K562 (cell line): ENCODE measurements around the gene PKDREJ. TPM values are rescaled to one million over a fixed set of nuclear protein-coding genes. Genes with fewer than 3 reads are reported as not detected.

ENCODE experiments used
- ATAC-seq: fragments of 200-7000 bp; cut with Tn5 transposase; 3 replicates; pipeline ENCODE4 v1.9.1; 2020; ENCODE audit warnings: moderate library complexity
- BruUV-seq: library from RNA; stranded (reverse); fragments of 400-500 nt; replicated peaks from 2 replicates; lab custom pipeline; 2021; lab: Mats Ljungman, UMichigan
- CTCF ChIA-PET: fragments of 300-600 bp; formaldehyde crosslinking; extraction: SDS; loops from one replicate; lab custom pipeline; 2021; ENCODE audit warnings: low intra/inter-chr PET ratio; lab: Yijun Ruan, JAX
- POLR2A ChIA-PET: fragments of 300-600, 350-650 bp; sonication (Branson Sonifier 250); formaldehyde crosslinking; extraction: SDS; loops from one replicate; lab custom pipeline; 2021; ENCODE audit warnings: antibody characterized with exemption, inconsistent platforms; lab: Yijun Ruan, JAX
- DNase-seq, 4 experiments: peaks; one replicate each; pipeline versions ENCODE4 v3.0.0 to v3.0.0-alpha.2; 2011 to 2018; ENCODE audit warnings: low spot score in 3 of 4, mixed read lengths in 3 of 4; ENCODE audit errors: extremely low read depth in 1 of 4
- FAIRE-seq: peaks from 2 replicates; lab custom pipeline; 2011; peaks lifted over from hg19 to GRCh38; lab: Jason Lieb, UNC
- H2AFZ ChIP-seq: 2 replicates; pipeline ENCODE4 v1.6.0; 2011; ENCODE audit warnings: low read depth, low read length, control low read depth, inconsistent platforms
- H3K27ac ChIP-seq: fragments of 200-600 bp; 3 replicates; pipeline ENCODE4 v1.8.0; 2011; ENCODE audit warnings: low read depth, mild to moderate bottlenecking, control low read depth, inconsistent platforms, low read length, moderate library complexity, mixed read lengths; ENCODE audit errors: extremely low read depth
- H3K27me3 ChIP-seq, 2 experiments: fragments of 300-600 bp in 1 of 2; 2 replicates in 1 of 2; 3 replicates in 1 of 2; pipeline versions ENCODE4 v1.6.0 to v1.8.0; 2011; ENCODE audit warnings: inconsistent platforms in 2 of 2, low read length in 2 of 2, mild to moderate bottlenecking in 1 of 2, mixed read lengths in 1 of 2, moderate library complexity in 1 of 2; ENCODE audit not compliant: control insufficient read depth in 2 of 2, insufficient read depth in 2 of 2
- H3K36me3 ChIP-seq: fragments of 300-600 bp; 3 replicates; pipeline ENCODE4 v1.8.0; 2011; ENCODE audit warnings: mild to moderate bottlenecking, low read length, inconsistent platforms; ENCODE audit not compliant: control insufficient read depth, insufficient read depth
- H3K4me1 ChIP-seq, 2 experiments: fragments of 200-600 bp in 1 of 2; replicated peaks in 1 of 2; 2 replicates in 1 of 2; 3 replicates in 1 of 2; pipeline versions ENCODE4 v1.5.1 to v1.8.0; 2011; ENCODE audit warnings: inconsistent platforms in 2 of 2, low read length in 2 of 2, mild to moderate bottlenecking in 1 of 2, mixed read lengths in 1 of 2, moderate library complexity in 1 of 2; ENCODE audit not compliant: control insufficient read depth in 2 of 2, insufficient read depth in 2 of 2
- H3K4me2 ChIP-seq: 2 replicates; pipeline ENCODE4 v1.6.1; 2011; ENCODE audit warnings: low read length, control low read depth, inconsistent platforms, mixed read lengths; ENCODE audit not compliant: insufficient read depth
- H3K4me3 ChIP-seq: fragments of 200-600 bp; sonication (generic), shearing (Covaris generic); 2 replicates; pipeline ENCODE4 v1.5.1; 2016; ENCODE audit warnings: control low read depth, inconsistent platforms
- H3K79me2 ChIP-seq: fragments of 200-600 bp; 3 replicates; pipeline ENCODE4 v1.8.0; 2011; ENCODE audit warnings: low read length, inconsistent platforms; ENCODE audit not compliant: control insufficient read depth, insufficient read depth
- H3K9ac ChIP-seq, 2 experiments: 2 replicates each; pipeline versions ENCODE4 v1.6.0 to v1.6.1; 2011; ENCODE audit warnings: low read depth in 2 of 2, low read length in 2 of 2, control low read depth in 1 of 2, inconsistent platforms in 1 of 2, mild to moderate bottlenecking in 1 of 2, mixed read lengths in 1 of 2; ENCODE audit not compliant: insufficient read depth in 1 of 2
- H3K9me1 ChIP-seq: one replicate; pipeline ENCODE4 v1.6.0; 2011; ENCODE audit warnings: inconsistent platforms, mild to moderate bottlenecking, low read length, moderate library complexity; ENCODE audit not compliant: control insufficient read depth, insufficient read depth
- H3K9me3 ChIP-seq: replicated peaks from 2 replicates; pipeline ENCODE4 v1.5.1; 2011; ENCODE audit warnings: low read depth, low read length, inconsistent platforms; ENCODE audit not compliant: control insufficient read depth, insufficient read depth
- H4K20me1 ChIP-seq: replicated peaks from 2 replicates; pipeline ENCODE4 v1.6.1; 2011; ENCODE audit warnings: low read length, inconsistent platforms, mixed read lengths; ENCODE audit not compliant: control insufficient read depth, insufficient read depth
- CEBPG ChIP-seq, 3 experiments: fragments of 200-800 bp in 1 of 3; sonication (Bioruptor generic) in 1 of 3; sonication (generic) in 1 of 3; formaldehyde crosslinking in 1 of 3; IDR thresholded peaks in 2 of 3; conservative IDR thresholded peaks in 1 of 3; 2 replicates each; pipeline versions ENCODE4 v1.6.1 to v1.8.0; 2016 to 2022; ENCODE audit warnings: missing compliant biosample characterization in 2 of 3, missing genetic modification characterization in 2 of 3, mild to moderate bottlenecking in 1 of 3, missing genetic modification reagents in 1 of 3
- ETS1 ChIP-seq: conservative IDR thresholded peaks from 2 replicates; pipeline ENCODE4 v1.6.1; 2011; ENCODE audit warnings: low read depth, mild to moderate bottlenecking, low read length; ENCODE audit not compliant: control insufficient read depth
- HNRNPL ChIP-seq: fragments of 200-400 bp; formaldehyde crosslinking; IDR thresholded peaks from 2 replicates; pipeline ENCODE4 v1.6.1; 2017; ENCODE audit warnings: low read depth, mild to moderate bottlenecking, low read length
- JUND ChIP-seq, 2 experiments: IDR thresholded peaks; 2 replicates in 1 of 2; 3 replicates in 1 of 2; pipeline ENCODE4 v1.6.1; 2011; ENCODE audit warnings: borderline replicate concordance in 2 of 2, low read depth in 2 of 2, low read length in 2 of 2, improper control_type of control experiment in 1 of 2, missing biosample characterization in 1 of 2, missing genetic modification characterization in 1 of 2, missing genetic modification reagents in 1 of 2
- MCM2 ChIP-seq: fragments of 450-650 bp; IDR thresholded peaks from 2 replicates; pipeline ENCODE4 v1.6.1; 2017; ENCODE audit warnings: low read depth, mild to moderate bottlenecking
- MEF2A ChIP-seq: IDR thresholded peaks from 2 replicates; pipeline ENCODE4 v1.6.1; 2011; ENCODE audit warnings: low read depth, mild to moderate bottlenecking, low read length, moderate library complexity; ENCODE audit not compliant: control insufficient read depth
- MTA1 ChIP-seq: fragments of 450-650 bp; IDR thresholded peaks from 2 replicates; pipeline ENCODE4 v1.6.1; 2017; ENCODE audit warnings: borderline replicate concordance
- ZNF253 ChIP-seq: fragments of 250-450 bp; sonication (Bioruptor Pico); conservative IDR thresholded peaks from 2 replicates; pipeline ENCODE4 v1.6.1; 2021; ENCODE audit warnings: mild to moderate bottlenecking
- ZNF282 ChIP-seq: sonication (generic); formaldehyde crosslinking; IDR thresholded peaks from 2 replicates; pipeline ENCODE4 v1.8.1; 2023; ENCODE audit warnings: missing genetic modification reagents
- ZNF57 ChIP-seq: fragments of 450-650 bp; formaldehyde crosslinking; IDR thresholded peaks from 2 replicates; pipeline ENCODE4 v1.4.0; 2020; ENCODE audit warnings: mild to moderate bottlenecking, moderate library complexity
- ZNF639 ChIP-seq, 2 experiments: fragments of 200-800 bp in 1 of 2; sonication (Bioruptor generic) in 1 of 2; sonication (generic) in 1 of 2; formaldehyde crosslinking in 1 of 2; IDR thresholded peaks in 1 of 2; conservative IDR thresholded peaks in 1 of 2; 2 replicates each; pipeline versions ENCODE4 v1.5.0 to v1.6.1; 2016 to 2020; ENCODE audit warnings: missing compliant biosample characterization in 1 of 2, missing genetic modification characterization in 1 of 2, missing genetic modification reagents in 1 of 2
- WGBS: fragments of 100-300 bp; shearing (Covaris generic); methylation state at CpG from one replicate; pipeline ENCODE4 v1.1.6; 2016; ENCODE audit warnings: low coverage, mixed read lengths; ENCODE audit not compliant: insufficient coverage; ENCODE audit errors: missing lambda C conversion rate; 5-methylcytosine and 5-hydroxymethylcytosine counted together
- in situ Hi-C: fragments of 300-500 bp; cut with MboI; formaldehyde crosslinking; loops from 4 replicates; pipeline ENCODE4 v1.15.0; 2018; ENCODE audit warnings: inconsistent platforms, mixed read lengths
- intact Hi-C: fragments of 100-400 bp; cut with micrococcal nuclease; formaldehyde crosslinking; loops from 2 replicates; pipeline ENCODE4 v1.14.2; 2022
- polyA plus RNA-seq, 8 experiments: library from polyadenylated mRNA; depleted of rRNA in 4 of 8; stranded (reverse) in 5 of 8; unstranded in 3 of 8; fragments of >200 nt; fragmentation: Nextera tagmentation in 2 of 8; fragmentation: Illumina TruSeq in 1 of 8; extraction: Ambion mirVana in 2 of 8; extraction: Trizol in 1 of 8; gene quantifications; 2 replicates each; pipeline versions ENCODE4 v1.2.1 to v1.2.3, GENCODE V29; 2011 to 2014; ENCODE audit warnings: inconsistent platforms in 1 of 8, missing spikeins in 1 of 8
- total RNA-seq, 7 experiments: library from RNA; depleted of rRNA in 6 of 7; stranded (reverse); fragments of >200 nt in 6 of 7; fragmentation: Illumina TruSeq in 2 of 7; extraction: Trizol in 2 of 7; gene quantifications; 2 replicates each; pipeline versions ENCODE4 v1.2.1 to v1.2.3, GENCODE V29; 2011 to 2021; ENCODE audit warnings: low replicate concordance in 1 of 7
- TF ChIP-seq, protein P1 (sequence below): fragments of 450-650 bp; IDR thresholded peaks from 2 replicates; pipeline ENCODE4 v1.6.1; 2016; ENCODE audit warnings: mild to moderate bottlenecking

Gene PKDREJ
- total and polyA plus RNA-seq, 9 of the 15 experiments (the other 6 are each of a cell fraction or from before 2014, with no cell fraction given), result 0.03 TPM; not detected in 8

GRCh38 chr22:46286941-46287872, 24.1 kb upstream of the PKDREJ start (continued):
- TF ChIP-seq JUND (IDR thresholded peaks at IDR 0.05; ENCODE audit: borderline replicate concordance, low read depth, low read length) (no peak), JUND (tag; IDR thresholded peaks at IDR 0.05; ENCODE audit: borderline replicate concordance, low read depth, low read length) (no peak), ETS1 (no peak)

DNA sequence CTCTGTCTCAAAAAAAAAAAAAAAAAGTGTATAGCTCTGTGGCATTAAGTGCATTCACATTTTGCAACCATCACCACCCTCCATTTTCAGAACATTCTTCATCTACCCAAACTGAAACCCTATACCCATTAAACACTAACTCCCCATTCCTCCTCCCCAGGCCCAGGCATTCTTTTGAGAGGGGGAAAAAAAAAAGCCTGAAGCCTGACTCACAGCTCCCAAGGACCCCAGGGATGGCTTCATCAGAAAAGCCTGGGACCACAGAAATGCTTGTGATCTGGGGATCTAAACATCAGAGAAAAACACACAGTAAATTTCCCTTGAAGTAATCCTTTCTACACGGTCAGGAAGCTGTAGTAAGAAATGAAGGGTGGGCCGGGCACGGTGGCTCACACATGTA, 22.9 kb upstream of the PKDREJ start:
- no peaks in the 10 kb centered on the region for H4K20me1 ChIP-seq
- intact Hi-C loops (no loop called here), in situ Hi-C loops (no loop called here)
- peaks cover 47% of the 10 kb centered on the region for H3K36me3 ChIP-seq
- no peak overlapping the region for H3K27ac ChIP-seq
- no peaks in the 10 kb centered on the region for H3K9me3 ChIP-seq
- no peak overlapping the region for H2AFZ ChIP-seq
- H3K4me1 ChIP-seq, result peaks cover 0 to 12% of the 10 kb centered on the region in 2 experiments; a peak in 1 of 5 replicates
- H3K9me1 ChIP-seq, result no peaks in the 10 kb centered on the region
- FAIRE-seq, result no peak
- DNase-seq, result no peak
- ATAC-seq, result no peak
- ChIA-PET POLR2A (interaction anchor here (0.6 to 1.7 kb wide), 2 partner anchors 10 to 21 kb away, joined by 4 to 10 read pairs; partner anchors contain the start of gene GTSE1), CTCF (no interaction called here)
- no TSS peak for BruUV-seq
- no peaks in the 10 kb centered on the region for H3K27me3 ChIP-seq
- H3K4me2 ChIP-seq, result no peak overlapping the region
- H3K4me3 ChIP-seq, result no peak overlapping the region
- no peak overlapping the region for H3K9ac ChIP-seq
- 93% methylated on average over 3 of the region's 3 CpGs for WGBS
- no peaks in the 10 kb centered on the region for H3K79me2 ChIP-seq
- TF ChIP-seq HNRNPL (no peak), MTA1 (no peak), ZNF282 (CRISPR knock-in tag) (no peak), ZNF639 (CRISPR knock-in tag; conservative IDR thresholded peaks at IDR 0.05 in 1 of 2, IDR thresholded peaks at IDR 0.05 in 1 of 2) (no peak), CEBPG (CRISPR knock-in tag; IDR thresholded peaks at IDR 0.05) (no peak), CEBPG (tag; conservative IDR thresholded peaks at IDR 0.05 in 1 of 2, IDR thresholded peaks at IDR 0.05 in 1 of 2) (no peak), MCM2 (no peak), ZNF253 (no peak), MEF2A (no peak), ZNF57 (CRISPR knock-in tag) (no peak)
- TF ChIP-seq, protein P1, sequence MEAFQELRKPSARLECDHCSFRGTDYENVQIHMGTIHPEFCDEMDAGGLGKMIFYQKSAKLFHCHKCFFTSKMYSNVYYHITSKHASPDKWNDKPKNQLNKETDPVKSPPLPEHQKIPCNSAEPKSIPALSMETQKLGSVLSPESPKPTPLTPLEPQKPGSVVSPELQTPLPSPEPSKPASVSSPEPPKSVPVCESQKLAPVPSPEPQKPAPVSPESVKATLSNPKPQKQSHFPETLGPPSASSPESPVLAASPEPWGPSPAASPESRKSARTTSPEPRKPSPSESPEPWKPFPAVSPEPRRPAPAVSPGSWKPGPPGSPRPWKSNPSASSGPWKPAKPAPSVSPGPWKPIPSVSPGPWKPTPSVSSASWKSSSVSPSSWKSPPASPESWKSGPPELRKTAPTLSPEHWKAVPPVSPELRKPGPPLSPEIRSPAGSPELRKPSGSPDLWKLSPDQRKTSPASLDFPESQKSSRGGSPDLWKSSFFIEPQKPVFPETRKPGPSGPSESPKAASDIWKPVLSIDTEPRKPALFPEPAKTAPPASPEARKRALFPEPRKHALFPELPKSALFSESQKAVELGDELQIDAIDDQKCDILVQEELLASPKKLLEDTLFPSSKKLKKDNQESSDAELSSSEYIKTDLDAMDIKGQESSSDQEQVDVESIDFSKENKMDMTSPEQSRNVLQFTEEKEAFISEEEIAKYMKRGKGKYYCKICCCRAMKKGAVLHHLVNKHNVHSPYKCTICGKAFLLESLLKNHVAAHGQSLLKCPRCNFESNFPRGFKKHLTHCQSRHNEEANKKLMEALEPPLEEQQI, result no peak
